Peyer's patch (tissue), 4 donors: Measurements from ENCODE around the gene CTRB2. TPM values are rescaled to one million over a fixed set of nuclear protein-coding genes. Genes with fewer than 3 reads are reported as not detected.
"Not testable (repeated sequence)": the region's sequence is repeated elsewhere in the genome, so short reads cannot be mapped to it uniquely, and the experiment has no call there.

Experiments
- DNase-seq, 3 donors: peaks; one replicate each; pipeline ENCODE4 v3.0.0-alpha.2; 2017 to 2019
- H3K27ac ChIP-seq, 4 donors: fragments of 200-600 bp; sonication (generic); one replicate each; pipeline ENCODE4 v1.5.1; 2016 to 2019
- H3K27me3 ChIP-seq, 2 donors: fragments of 200-600 bp; sonication (generic); one replicate each; pipeline ENCODE4 v1.5.1; 2019
- H3K36me3 ChIP-seq, 3 donors: fragments of 200-600 bp; sonication (generic); one replicate each; pipeline ENCODE4 v1.5.1; 2016 to 2019
- H3K4me1 ChIP-seq, 4 donors: fragments of 200-600 bp; sonication (generic); one replicate each; pipeline ENCODE4 v1.5.1; 2016 to 2019
- H3K4me3 ChIP-seq, 4 donors: fragments of 200-600 bp; sonication (generic); 1 replicate in 3 of 4; 2 replicates in 1 of 4; pipeline ENCODE4 v1.5.1; 2016 to 2019; ENCODE audit warnings: mild to moderate bottlenecking in 1 of 4
- H3K9me3 ChIP-seq, 4 donors: fragments of 200-600 bp; sonication (generic); one replicate each; pipeline ENCODE4 v1.5.1; 2016 to 2019; ENCODE audit warnings: mild to moderate bottlenecking in 1 of 4
- CTCF ChIP-seq, 6 experiments: fragments of 450-650 bp in 4 of 6; fragments of 200-600 bp in 2 of 6; sonication (generic) in 1 of 6; IDR thresholded peaks; one replicate each; pipeline ENCODE4 v1.5.1; 2017 to 2019; ENCODE audit warnings: antibody characterized with exemption in 6 of 6, mild to moderate bottlenecking in 3 of 6, moderate library complexity in 1 of 6
- POLR2A ChIP-seq, 2 donors: fragments of 450-650 bp; IDR thresholded peaks; one replicate each; pipeline ENCODE4 v1.5.1; 2017; ENCODE audit warnings: antibody characterized with exemption in 2 of 2, mild to moderate bottlenecking in 2 of 2, moderate library complexity in 2 of 2
- total RNA-seq, 4 donors: library from RNA; depleted of rRNA; stranded (reverse); fragments of >200 nt; gene quantifications; one replicate each; pipeline ENCODE4 v1.1.0, GENCODE V29; 2016

The CTRB2 gene
- total RNA-seq, 4 donors from 2014 or later, result not detected

GRCh38 chr16:75226550-75227360 lies 19.8 kb upstream of the CTRB2 start:
- Histone ChIP-seq H3K4me1 (no peaks in the 10 kb centered on the region), H3K4me3 (no peak overlapping the region), H3K9me3 (no peaks in the 10 kb centered on the region), H3K36me3 (peaks cover 0 to 40% (median 0%) of the 10 kb centered on the region in 3 donors), H3K27ac (no peak overlapping the region), H3K27me3 (no peaks in the 10 kb centered on the region)
- no peak for DNase-seq
- TF ChIP-seq POLR2A (IDR thresholded peaks at IDR 0.05) (no peak), CTCF (IDR thresholded peaks at IDR 0.05) (no peak)

- Histone ChIP-seq H3K36me3 (peaks cover 0 to 31% (median 0%) of the 10 kb centered on the region in 3 donors), H3K27ac (no peak overlapping the region), H3K4me1 (no peaks in the 10 kb centered on the region), H3K27me3 (no peaks in the 10 kb centered on the region), H3K9me3 (no peaks in the 10 kb centered on the region), H3K4me3 (no peak overlapping the region)
- TF ChIP-seq CTCF (IDR thresholded peaks at IDR 0.05), result no peak
- TF ChIP-seq POLR2A (IDR thresholded peaks at IDR 0.05), result no peak
- no peak for DNase-seq
These were observed 18.9 kb upstream of the CTRB2 start for GRCh38 chr16:75225678-75226515.

- Histone ChIP-seq H3K4me1 (no peaks in the 10 kb centered on the region), H3K27me3 (no peaks in the 10 kb centered on the region), H3K36me3 (peaks cover 0 to 25% (median 0%) of the 10 kb centered on the region in 3 donors), H3K27ac (no peak overlapping the region), H3K4me3 (no peak overlapping the region), H3K9me3 (no peaks in the 10 kb centered on the region)
- TF ChIP-seq CTCF (IDR thresholded peaks at IDR 0.05) (no peak), POLR2A (IDR thresholded peaks at IDR 0.05) (no peak)
- DNase-seq, result no peak
These were observed 18.1 kb upstream of the CTRB2 start for GRCh38 chr16:75225092-75225491.

- peaks cover 0 to 19% (median 0%) of the 10 kb centered on the region in 3 donors for H3K36me3 ChIP-seq
- H3K27me3 ChIP-seq, result no peaks in the 10 kb centered on the region
- DNase-seq, result no peak
- H3K27ac ChIP-seq, result no peak overlapping the region
- H3K4me3 ChIP-seq, result no peak overlapping the region
- TF ChIP-seq CTCF (IDR thresholded peaks at IDR 0.05), result no peak
- no peak for TF ChIP-seq POLR2A (IDR thresholded peaks at IDR 0.05)
- no peaks in the 10 kb centered on the region for H3K4me1 ChIP-seq
- no peaks in the 10 kb centered on the region for H3K9me3 ChIP-seq
These were observed 17.5 kb upstream of the CTRB2 start for GRCh38 chr16:75224306-75225082.

- H3K27ac ChIP-seq, H3K4me1 ChIP-seq, H3K36me3 ChIP-seq, DNase-seq, H3K4me3 ChIP-seq, H3K9me3 ChIP-seq, H3K27me3 ChIP-seq: not testable (repeated sequence)
These were observed 16.2 kb upstream of the CTRB2 start for GRCh38 chr16:75223129-75223528.
